HepG2 (cell line): ENCODE data around the gene AKT2. TPM values are rescaled to one million over a fixed set of nuclear protein-coding genes. Genes with fewer than 3 reads are reported as not detected.
"Not testable (repeated sequence)": the region's sequence is repeated elsewhere in the genome, so short reads cannot be mapped to it uniquely, and the experiment has no call there.

Experiments used
- ATAC-seq: fragments of 200-7000 bp; cut with Tn5 transposase; 3 replicates; pipeline ENCODE4 v1.9.1; 2020; ENCODE audit warnings: mild to moderate bottlenecking, moderate library complexity
- BruUV-seq: library from RNA; stranded (reverse); fragments of 400-500 nt; replicated peaks from 2 replicates; lab custom pipeline; 2021; lab: Mats Ljungman, UMichigan
- CTCF ChIA-PET: fragments of 300-600 bp; formaldehyde crosslinking; extraction: SDS; loops from one replicate; lab custom pipeline; 2021; ENCODE audit warnings: low total read pairs, inconsistent platforms, low intra/inter-chr PET ratio; lab: Yijun Ruan, JAX
- POLR2A ChIA-PET: fragments of 350-600 bp; sonication (Branson Sonifier 250); formaldehyde crosslinking; loops from one replicate; lab custom pipeline; 2020; ENCODE audit warnings: antibody characterized with exemption, inconsistent platforms; lab: Yijun Ruan, JAX
- DNase-seq: peaks from one replicate; pipeline ENCODE4 v3.0.0-alpha.2; 2015; ENCODE audit warnings: low spot score
- FAIRE-seq: peaks from 3 replicates; lab custom pipeline; 2011; peaks lifted over from hg19 to GRCh38; lab: Jason Lieb, UNC
- H2AFZ ChIP-seq: one replicate; pipeline ENCODE4 v1.6.1; 2011; ENCODE audit warnings: low read length, inconsistent platforms
- H3K27ac ChIP-seq: fragments of 300-600 bp; 3 replicates; pipeline ENCODE4 v1.8.0; 2011; ENCODE audit warnings: mixed run types, mild to moderate bottlenecking, mixed read lengths, low read length, inconsistent platforms; ENCODE audit not compliant: insufficient read depth; ENCODE audit errors: extremely low read length
- H3K27me3 ChIP-seq, 2 experiments: fragments of 200-600 bp in 1 of 2; 2 replicates in 1 of 2; 3 replicates in 1 of 2; pipeline versions ENCODE4 v1.6.0 to v1.8.0; 2011; ENCODE audit warnings: low read length in 2 of 2, mild to moderate bottlenecking in 2 of 2, moderate library complexity in 2 of 2, inconsistent platforms in 1 of 2; ENCODE audit not compliant: insufficient read depth in 2 of 2, control insufficient read depth in 1 of 2
- H3K36me3 ChIP-seq, 2 experiments: fragments of 200-600 bp in 1 of 2; replicated peaks in 1 of 2; 2 replicates in 1 of 2; 3 replicates in 1 of 2; pipeline versions ENCODE4 v1.5.1 to v1.8.0; 2011; ENCODE audit warnings: low read length in 2 of 2, inconsistent platforms in 1 of 2; ENCODE audit not compliant: insufficient read depth in 2 of 2, control insufficient read depth in 1 of 2
- H3K4me1 ChIP-seq: 2 replicates; pipeline ENCODE4 v1.5.1; 2012; ENCODE audit warnings: low read length, inconsistent platforms; ENCODE audit not compliant: insufficient read depth
- H3K4me2 ChIP-seq: 2 replicates; pipeline ENCODE4 v1.6.0; 2011; ENCODE audit warnings: low read depth, low read length, inconsistent platforms
- H3K4me3 ChIP-seq, 3 experiments: fragments of 200-600 bp in 1 of 3; sonication (generic), shearing (Covaris generic) in 1 of 3; replicated peaks in 1 of 3; 2 replicates each; pipeline ENCODE4 v1.5.1; 2011 to 2016; ENCODE audit warnings: low read length in 3 of 3, inconsistent platforms in 2 of 3, low read depth in 2 of 3, mild to moderate bottlenecking in 2 of 3, control low read depth in 1 of 3, mixed read lengths in 1 of 3; ENCODE audit not compliant: insufficient read depth in 1 of 3
- H3K79me2 ChIP-seq: one replicate; pipeline ENCODE4 v1.6.1; 2011; ENCODE audit warnings: low read length, inconsistent platforms; ENCODE audit not compliant: insufficient read depth
- H3K9ac ChIP-seq: 2 replicates; pipeline ENCODE4 v1.6.0; 2011; ENCODE audit warnings: mild to moderate bottlenecking, low read depth, low read length, inconsistent platforms; ENCODE audit not compliant: insufficient read depth
- H3K9me3 ChIP-seq: 2 replicates; pipeline ENCODE4 v1.5.1; 2012; ENCODE audit warnings: mild to moderate bottlenecking, low read length
- H4K20me1 ChIP-seq: 2 replicates; pipeline ENCODE4 v1.6.0; 2011; ENCODE audit warnings: inconsistent platforms, mild to moderate bottlenecking, low read length, moderate library complexity; ENCODE audit not compliant: insufficient read depth
- MAZ ChIP-seq, 2 experiments: sonication (generic) in 1 of 2; formaldehyde crosslinking in 1 of 2; IDR thresholded peaks; 2 replicates each; pipeline versions ENCODE4 v1.5.0 to v1.6.1; 2012 to 2020; ENCODE audit warnings: low read depth in 2 of 2, mild to moderate bottlenecking in 2 of 2, borderline replicate concordance in 1 of 2, improper control_type of control experiment in 1 of 2, low read length in 1 of 2, missing genetic modification reagents in 1 of 2, moderate library complexity in 1 of 2
- NFAT5 ChIP-seq: sonication (generic); formaldehyde crosslinking; IDR thresholded peaks from 2 replicates; pipeline ENCODE4 v1.4.0; 2020; ENCODE audit warnings: missing genetic modification reagents
- NFE2L2 ChIP-seq: fragments of 150-350 bp; IDR thresholded peaks from 2 replicates; pipeline ENCODE4 v1.6.1; 2014; ENCODE audit warnings: low read length
- PHF21A ChIP-seq: sonication (generic); formaldehyde crosslinking; IDR thresholded peaks from 2 replicates; pipeline ENCODE4 v1.5.0; 2020; ENCODE audit warnings: mild to moderate bottlenecking, missing genetic modification reagents
- SALL2 ChIP-seq: sonication (generic); formaldehyde crosslinking; IDR thresholded peaks from 2 replicates; pipeline ENCODE4 v1.8.1; 2023; ENCODE audit warnings: mild to moderate bottlenecking, missing genetic modification reagents, inconsistent platforms
- TMF1 ChIP-seq: sonication (generic); formaldehyde crosslinking; IDR thresholded peaks from 2 replicates; pipeline ENCODE4 v1.8.1; 2022; ENCODE audit warnings: low read depth, missing genetic modification reagents
- ZNF235 ChIP-seq: sonication (generic); formaldehyde crosslinking; IDR thresholded peaks from 2 replicates; pipeline ENCODE4 v1.8.1; 2023; ENCODE audit warnings: mild to moderate bottlenecking, missing genetic modification reagents, borderline replicate concordance
- ZNF709 ChIP-seq: sonication (generic); formaldehyde crosslinking; IDR thresholded peaks from 2 replicates; pipeline ENCODE4 v1.5.0; 2020; ENCODE audit warnings: mild to moderate bottlenecking, missing genetic modification reagents
- WGBS: methylation state at CpG from one replicate; pipeline ENCODE4 v1.1.6; 2017; ENCODE audit warnings: low lambda C conversion rate; 5-methylcytosine and 5-hydroxymethylcytosine counted together
- in situ Hi-C: cut with HindIII; loops from 2 replicates; pipeline ENCODE4 v1.10.0; 2017; ENCODE audit warnings: low pct_unique_long_range_greater_than_20kb; ENCODE audit not compliant: extremely low pct_ligation_motif_present
- intact Hi-C: fragments of 100-400 bp; cut with micrococcal nuclease; formaldehyde crosslinking; loops from one replicate; pipeline ENCODE4 v1.10.0; 2022; ENCODE audit not compliant: unreplicated experiment
- polyA plus RNA-seq, 8 experiments: library from polyadenylated mRNA; depleted of rRNA in 3 of 8; stranded (reverse) in 7 of 8; unstranded in 1 of 8; fragments of >200 nt; fragmentation: Illumina TruSeq in 4 of 8; extraction: Trizol in 4 of 8; gene quantifications; 2 replicates each; pipeline versions ENCODE4 v1.2.1 to v1.2.3, GENCODE V29; 2011 to 2016; ENCODE audit warnings: low read depth in 4 of 8, missing spikeins in 1 of 8, mixed read lengths in 1 of 8; ENCODE audit not compliant: insufficient read depth in 1 of 8
- total RNA-seq, 5 experiments: library from RNA; depleted of rRNA; stranded (reverse); fragments of >200 nt; fragmentation: Illumina TruSeq; extraction: Trizol; gene quantifications; 2 replicates each; pipeline ENCODE4 v1.2.3, GENCODE V29; 2016; ENCODE audit warnings: low read depth in 1 of 5
- TF ChIP-seq, protein P1 (sequence below): sonication (generic); formaldehyde crosslinking; IDR thresholded peaks from 2 replicates; pipeline ENCODE4 v1.4.0; 2020; ENCODE audit warnings: missing genetic modification reagents

Gene AKT2
- total and polyA plus RNA-seq, 2 of the 13 experiments (the other 11 are each of a cell fraction or from before 2014, with no cell fraction given): 82.1 to 173 TPM

GRCh38 chr19:40284501-40285352, at the start of gene AKT2 (continued):
- TF ChIP-seq TMF1 (CRISPR knock-in tag) (peak; percentile 54; the same call in 1 of the 2 replicates), MAZ (IDR thresholded peaks at IDR 0.05; ENCODE audit: borderline replicate concordance, low read depth, low read length) (peak; percentile 59; the same call in 1 of the 2 replicates), MAZ (CRISPR knock-in tag; IDR thresholded peaks at IDR 0.05; ENCODE audit: low read depth) (peak; percentile 88), ZNF235 (CRISPR knock-in tag) (0 out of 2 replicates have a peak, but pooled peaks have one; percentile 1), NFAT5 (0 out of 2 replicates have a peak, but pooled peaks have one; percentile 41), PHF21A (CRISPR knock-in tag) (peak; percentile 57; the same call in 1 of the 2 replicates), NFE2L2 (no peak), ZNF709 (CRISPR knock-in tag) (peak; percentile 72; the same call in 1 of the 2 replicates), SALL2 (CRISPR knock-in tag) (peak; percentile 41; the same call in 1 of the 2 replicates)
- TF ChIP-seq, protein P1, sequence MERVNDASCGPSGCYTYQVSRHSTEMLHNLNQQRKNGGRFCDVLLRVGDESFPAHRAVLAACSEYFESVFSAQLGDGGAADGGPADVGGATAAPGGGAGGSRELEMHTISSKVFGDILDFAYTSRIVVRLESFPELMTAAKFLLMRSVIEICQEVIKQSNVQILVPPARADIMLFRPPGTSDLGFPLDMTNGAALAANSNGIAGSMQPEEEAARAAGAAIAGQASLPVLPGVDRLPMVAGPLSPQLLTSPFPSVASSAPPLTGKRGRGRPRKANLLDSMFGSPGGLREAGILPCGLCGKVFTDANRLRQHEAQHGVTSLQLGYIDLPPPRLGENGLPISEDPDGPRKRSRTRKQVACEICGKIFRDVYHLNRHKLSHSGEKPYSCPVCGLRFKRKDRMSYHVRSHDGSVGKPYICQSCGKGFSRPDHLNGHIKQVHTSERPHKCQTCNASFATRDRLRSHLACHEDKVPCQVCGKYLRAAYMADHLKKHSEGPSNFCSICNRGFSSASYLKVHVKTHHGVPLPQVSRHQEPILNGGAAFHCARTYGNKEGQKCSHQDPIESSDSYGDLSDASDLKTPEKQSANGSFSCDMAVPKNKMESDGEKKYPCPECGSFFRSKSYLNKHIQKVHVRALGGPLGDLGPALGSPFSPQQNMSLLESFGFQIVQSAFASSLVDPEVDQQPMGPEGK (CRISPR knock-in tag): peak; percentile 94

DNA sequence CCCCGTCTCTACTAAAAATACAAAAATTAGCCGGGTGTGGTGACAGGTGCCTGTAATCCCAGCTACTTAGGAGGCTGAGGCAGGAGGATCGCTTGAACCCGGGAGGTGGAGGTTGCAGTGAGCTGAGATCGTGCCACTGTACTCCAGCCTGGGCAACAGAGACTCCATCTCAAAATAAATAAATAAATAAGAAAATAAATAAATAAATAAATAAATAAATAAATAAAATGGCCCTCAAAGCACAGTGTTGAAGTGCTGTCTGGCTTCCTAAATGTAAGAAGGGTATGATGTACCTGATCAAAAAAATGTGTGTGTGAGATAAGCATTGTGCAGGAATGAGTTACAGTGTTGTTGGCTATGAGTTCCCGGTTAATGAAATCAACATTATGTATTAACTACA, 47.9 kb upstream of the AKT2 start:
- H3K79me2 ChIP-seq, H3K4me3 ChIP-seq, CTCF ChIA-PET, H3K27me3 ChIP-seq, FAIRE-seq, POLR2A ChIA-PET, H3K9ac ChIP-seq, H3K27ac ChIP-seq, ATAC-seq, in situ Hi-C loops, H3K4me2 ChIP-seq, H2AFZ ChIP-seq, intact Hi-C loops, H4K20me1 ChIP-seq, H3K4me1 ChIP-seq, BruUV-seq, H3K9me3 ChIP-seq, DNase-seq: not testable (repeated sequence)
- WGBS: 95% methylated on average over 6 of the region's 6 CpGs
- H3K36me3 ChIP-seq: peaks cover 11 to 52% of the 10 kb centered on the region in 2 experiments
